Fibroblast of skin of right quadriceps (primary cell): ENCODE data around the gene RETN.

Experiments used
- DNase-seq: peaks from one replicate; pipeline ENCODE4 v3.0.0-alpha.2; 2013

The RETN gene

DNA sequence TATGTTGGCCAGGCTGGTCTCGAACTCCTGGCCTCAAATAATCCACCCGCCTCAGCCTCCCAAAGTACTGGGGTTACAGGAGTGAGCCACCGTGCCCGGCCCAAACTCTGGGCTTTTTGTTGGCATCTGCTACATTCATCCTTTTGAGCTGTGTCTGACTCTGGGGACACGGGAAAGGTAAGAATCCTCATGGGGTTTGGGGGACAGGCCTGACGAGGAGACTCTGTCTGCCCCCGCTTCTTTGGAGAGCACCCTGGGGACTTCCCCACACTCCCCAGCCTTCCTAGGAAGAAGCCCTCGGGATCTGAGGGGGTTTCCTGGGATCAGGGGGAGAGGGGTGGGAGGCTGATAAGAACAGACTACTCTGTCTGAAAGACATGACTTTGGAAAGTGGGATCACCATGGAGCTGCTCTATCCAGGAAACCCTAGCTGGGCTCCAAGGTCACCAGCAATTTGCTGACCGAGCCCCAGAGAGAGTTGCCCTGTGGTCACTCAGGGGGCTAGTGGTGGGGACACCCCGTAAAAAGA, 41.1 kb downstream of the RETN start:
- no peak for DNase-seq

DNA sequence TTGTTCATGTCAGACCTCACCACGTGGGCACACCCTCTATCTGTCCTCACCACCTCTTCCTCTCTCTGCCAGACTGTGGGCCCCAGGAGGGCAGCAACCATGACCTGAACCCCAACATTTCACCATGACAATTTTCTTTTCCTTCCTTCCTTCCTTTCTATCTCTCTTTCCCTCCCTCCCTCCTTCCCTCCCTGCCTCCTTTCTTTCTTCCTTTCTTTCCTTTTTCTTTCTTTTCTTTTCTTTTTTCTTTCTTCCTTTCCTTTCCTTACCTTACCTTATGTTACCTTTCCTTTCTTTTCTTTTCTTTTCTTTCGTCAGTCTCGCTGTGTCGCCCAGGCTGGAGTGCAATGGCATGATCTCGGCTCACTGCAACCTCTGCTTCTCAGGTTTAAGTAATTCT, 41.8 kb downstream of the RETN start:
- DNase-seq: no peak

DNA sequence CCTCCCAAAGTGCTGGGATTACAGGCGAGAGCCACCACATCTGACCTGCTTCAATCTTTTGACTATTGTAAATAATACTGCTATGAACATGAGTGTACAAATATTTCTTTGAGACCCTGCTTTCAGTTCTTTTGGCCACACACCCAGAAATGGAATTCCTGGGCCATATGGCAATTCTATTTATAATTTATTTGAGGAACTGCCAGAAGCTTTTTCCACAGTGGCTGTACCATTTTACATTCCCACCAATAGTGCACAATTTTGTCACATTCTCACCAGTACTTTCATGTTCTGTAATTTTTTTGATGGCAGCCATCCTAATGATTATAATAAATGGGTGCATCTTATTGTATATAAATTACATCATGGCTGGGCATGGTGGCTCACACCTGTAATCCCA, 46.8 kb downstream of the RETN start:
- no peak for DNase-seq

DNA sequence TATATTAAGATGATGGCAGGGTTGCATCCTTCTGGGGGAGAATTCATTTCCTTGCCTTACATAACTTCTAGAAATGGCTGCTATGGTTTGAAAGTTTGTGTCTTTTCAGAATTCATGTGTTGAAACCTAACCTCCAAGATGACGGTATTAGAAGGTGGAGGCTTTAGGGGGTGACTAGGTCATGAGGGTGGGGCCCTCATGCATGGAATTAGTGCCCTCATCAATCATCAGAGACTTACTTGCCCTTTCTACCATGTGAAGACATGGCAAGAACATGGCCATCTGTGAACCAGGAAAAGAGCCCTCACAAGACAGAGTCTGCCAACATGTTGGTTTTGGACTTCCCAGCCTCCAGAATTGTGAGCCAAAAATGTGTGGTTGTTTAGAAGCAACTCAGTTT, 47.9 kb downstream of the RETN start:
- DNase-seq: no peak

DNA sequence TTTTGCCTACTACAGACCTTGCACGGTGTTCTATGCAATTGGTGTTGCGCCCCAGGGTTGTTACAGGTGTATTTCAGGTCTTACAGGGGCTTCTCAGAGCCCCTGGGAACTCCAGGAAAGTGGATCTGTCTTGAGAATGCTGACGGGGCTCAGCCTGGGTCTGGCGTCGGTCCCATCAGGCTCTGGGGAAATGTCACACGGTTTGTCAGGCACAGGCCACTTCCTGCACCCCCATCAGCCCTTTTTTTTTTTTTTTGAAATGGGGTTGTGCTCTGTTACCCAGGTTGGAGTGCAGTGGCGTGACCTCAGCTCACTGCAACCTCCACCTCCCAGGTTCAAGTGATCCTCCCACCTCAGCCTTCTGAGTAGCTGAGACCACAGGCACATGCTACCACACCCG, 49.8 kb downstream of the RETN start:
- no peak for DNase-seq
